Stimulated activated CD4-positive, alpha-beta T cell treated with anti-CD3 and anti-CD28 coated beads, TNF-alpha, amount 100 ng/mL, for 4 hours (primary cell): ENCODE results near the gene IMMP2L.

Experiments
- DNase-seq, 3 experiments: peaks; one replicate each; pipeline ENCODE4 v3.0.0-alpha.2; 2020; ENCODE audit warnings: low read depth in 3 of 3

IMMP2L gene

GRCh38 chr7:110994028-110994967, 568.0 kb downstream of the IMMP2L start:
- DNase-seq, result no peak

- no peak for DNase-seq
These were observed 573.3 kb downstream of the IMMP2L start for GRCh38 chr7:110988890-110989501.

GRCh38 chr7:110988348-110988747, 573.9 kb downstream of the IMMP2L start:
- no peak for DNase-seq

GRCh38 chr7:110987127-110987693, 575.1 kb downstream of the IMMP2L start:
- no peak for DNase-seq

GRCh38 chr7:110983822-110984456, 578.4 kb downstream of the IMMP2L start:
- DNase-seq, result no peak

- DNase-seq, result no peak
These were observed 585.1 kb downstream of the IMMP2L start for GRCh38 chr7:110977127-110977737.

- no peak for DNase-seq
These were observed 586.8 kb downstream of the IMMP2L start for GRCh38 chr7:110975486-110975885.

GRCh38 chr7:110974441-110974840, 587.9 kb downstream of the IMMP2L start:
- no peak for DNase-seq

- no peak for DNase-seq
These were observed 588.9 kb downstream of the IMMP2L start for GRCh38 chr7:110973196-110973990.

GRCh38 chr7:110964775-110965174, 597.5 kb downstream of the IMMP2L start:
- no peak for DNase-seq

- DNase-seq, result no peak
These were observed 599.5 kb downstream of the IMMP2L start for GRCh38 chr7:110962826-110963225.

GRCh38 chr7:110962374-110962773, 599.9 kb downstream of the IMMP2L start:
- no peak for DNase-seq

GRCh38 chr7:110960811-110961210, 601.5 kb downstream of the IMMP2L start:
- DNase-seq, result no peak

GRCh38 chr7:110948280-110948679, 614.0 kb downstream of the IMMP2L start:
- no peak for DNase-seq

- no peak for DNase-seq
These were observed 614.9 kb downstream of the IMMP2L start for GRCh38 chr7:110947408-110947807.

GRCh38 chr7:110944966-110945644, 617.2 kb downstream of the IMMP2L start:
- no peak for DNase-seq

GRCh38 chr7:110944448-110944847, 617.8 kb downstream of the IMMP2L start:
- DNase-seq, result no peak

- DNase-seq, result no peak
These were observed 618.5 kb downstream of the IMMP2L start for GRCh38 chr7:110943701-110944345.

- no peak for DNase-seq
These were observed 620.9 kb downstream of the IMMP2L start for GRCh38 chr7:110941385-110941784.

- no peak for DNase-seq
These were observed 621.5 kb downstream of the IMMP2L start for GRCh38 chr7:110940756-110941155.
